HG03460 (cell line): ENCODE data around the gene SAMD3.
"Not testable (repeated sequence)": the region's sequence is repeated elsewhere in the genome, so short reads cannot be mapped to it uniquely, and the experiment has no call there.

Experiments
- ATAC-seq: cut with Tn5 transposase; IDR thresholded peaks from one replicate; pipeline ENCODE4 v1.9.1; 2021; ENCODE audit not compliant: unreplicated experiment

The SAMD3 gene, protein sequence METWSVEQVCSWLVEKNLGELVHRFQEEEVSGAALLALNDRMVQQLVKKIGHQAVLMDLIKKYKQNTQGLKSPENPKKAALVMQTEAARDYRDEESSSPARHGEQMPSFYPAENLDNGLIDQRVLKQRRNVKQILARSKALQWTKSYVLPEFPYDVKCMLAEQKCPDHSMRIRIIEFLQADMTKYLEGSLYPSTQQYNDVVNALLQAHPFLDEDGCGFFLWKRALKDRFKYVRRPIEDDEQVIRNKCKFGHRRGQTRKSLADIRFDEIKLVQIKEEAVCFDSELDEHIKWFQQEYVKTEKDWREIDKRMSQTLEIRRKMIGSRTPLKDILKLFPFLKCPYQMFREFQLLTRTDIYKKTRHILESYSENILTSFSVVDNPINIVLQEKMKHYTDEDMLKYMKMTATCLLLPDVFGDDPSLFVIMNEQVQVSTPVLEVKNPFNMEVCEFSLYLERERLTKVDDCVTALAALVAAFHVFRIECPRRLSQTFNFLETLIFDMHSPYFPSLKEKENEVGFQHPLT

DNA sequence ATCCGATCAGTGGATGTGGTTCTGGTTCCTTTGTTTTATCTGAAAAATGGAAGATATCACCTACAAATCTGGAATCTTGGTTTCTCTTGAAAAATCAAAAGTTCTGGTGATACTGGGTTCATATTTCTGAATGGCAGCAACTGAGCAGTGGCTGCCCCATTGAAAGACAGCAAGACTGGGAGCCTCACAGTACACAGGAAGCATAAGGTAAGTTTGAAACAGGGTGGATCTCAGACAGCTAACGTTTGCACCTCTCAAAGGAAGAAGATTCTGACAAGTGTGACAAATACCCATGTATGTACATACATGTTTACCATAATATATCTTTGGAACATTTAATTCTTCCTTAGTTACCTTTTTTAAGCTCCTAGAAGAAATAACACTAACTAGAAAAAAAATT lies at the start of gene SAMD3:
Gene SAMD3 (minus strand): TSS at position 177 of the 400 bp plus-strand sequence. CDS start 7,678 bp downstream, outside the sequence.
- no peak for ATAC-seq

DNA sequence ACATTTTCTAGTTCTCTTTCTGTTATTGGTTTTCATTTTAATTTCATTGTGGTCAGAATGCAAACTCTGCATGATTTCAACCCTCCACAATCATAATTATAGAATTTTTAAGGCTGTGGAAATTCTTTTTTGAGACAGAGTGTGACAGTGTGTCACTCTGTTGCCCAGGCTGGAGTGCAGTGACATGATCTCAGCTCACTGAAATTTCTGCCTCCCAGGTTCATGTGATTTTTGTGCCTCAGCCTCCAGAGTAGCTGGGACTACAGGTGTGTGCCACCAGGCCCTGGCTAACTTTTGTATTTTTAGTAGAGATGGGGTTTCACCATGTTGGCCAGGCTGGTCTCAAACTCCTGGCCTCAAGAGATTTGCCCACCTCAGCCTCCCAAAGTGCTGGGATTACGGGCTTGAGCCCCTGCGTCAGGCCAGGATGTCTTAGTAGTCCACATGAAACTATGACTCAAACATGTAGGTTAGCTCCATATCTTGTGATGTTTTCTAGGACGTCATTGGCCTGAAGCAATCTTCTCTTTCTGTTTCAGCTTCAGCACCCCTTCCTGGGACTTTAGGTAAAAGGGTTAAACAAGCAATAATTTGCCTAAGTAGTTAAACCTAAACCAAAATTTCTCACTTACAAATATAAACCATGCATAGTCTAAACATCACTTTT lies 47.4 kb upstream of the SAMD3 start:
- ATAC-seq, result peak; percentile 90

- ATAC-seq, result not testable (repeated sequence)
Measured at GRCh38 chr6:130265553-130265952, 42.8 kb upstream of the SAMD3 start.

DNA sequence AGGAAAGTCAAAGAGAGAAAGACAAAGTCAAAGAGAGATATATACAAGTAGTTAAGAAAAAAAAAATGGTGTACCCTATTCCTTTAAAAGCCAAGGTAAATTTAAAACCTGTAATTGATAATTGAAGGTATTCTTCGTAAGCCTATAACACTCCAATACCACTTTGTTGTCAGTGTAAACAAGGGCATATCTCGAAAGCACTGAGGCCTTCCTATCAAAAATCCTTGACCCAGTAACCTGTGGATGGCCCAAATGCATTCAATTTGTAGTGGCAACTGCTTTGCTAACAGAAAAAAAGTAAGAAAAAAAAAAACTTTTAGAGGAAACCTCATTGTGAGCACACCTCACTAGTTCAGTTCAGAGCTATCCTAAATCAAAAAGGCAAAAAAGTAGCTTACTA lies 39.3 kb upstream of the SAMD3 start:
- no peak for ATAC-seq

DNA sequence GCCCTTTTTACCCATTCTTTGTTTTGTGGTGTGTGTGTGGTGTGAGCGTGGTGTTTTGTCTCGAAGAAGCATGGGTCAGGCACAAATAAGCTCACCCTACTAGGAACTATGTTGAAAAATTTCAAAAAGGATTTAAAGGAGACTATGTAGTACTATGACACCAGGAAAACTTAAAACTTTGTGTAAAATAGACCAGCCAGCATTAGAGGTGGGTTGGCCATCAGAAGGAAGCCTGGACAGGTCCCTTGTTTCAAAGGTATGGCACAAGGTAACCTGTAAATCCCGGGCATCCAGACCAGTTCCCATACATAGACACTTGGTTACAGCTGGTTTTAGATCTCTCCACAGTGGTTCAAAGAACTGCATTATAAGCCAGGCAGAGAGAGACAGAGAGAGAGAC lies 38.8 kb upstream of the SAMD3 start:
- not testable (repeated sequence) for ATAC-seq

GRCh38 chr6:130260614-130261241 lies 38.0 kb upstream of the SAMD3 start:
- ATAC-seq, result peak; percentile 36

DNA sequence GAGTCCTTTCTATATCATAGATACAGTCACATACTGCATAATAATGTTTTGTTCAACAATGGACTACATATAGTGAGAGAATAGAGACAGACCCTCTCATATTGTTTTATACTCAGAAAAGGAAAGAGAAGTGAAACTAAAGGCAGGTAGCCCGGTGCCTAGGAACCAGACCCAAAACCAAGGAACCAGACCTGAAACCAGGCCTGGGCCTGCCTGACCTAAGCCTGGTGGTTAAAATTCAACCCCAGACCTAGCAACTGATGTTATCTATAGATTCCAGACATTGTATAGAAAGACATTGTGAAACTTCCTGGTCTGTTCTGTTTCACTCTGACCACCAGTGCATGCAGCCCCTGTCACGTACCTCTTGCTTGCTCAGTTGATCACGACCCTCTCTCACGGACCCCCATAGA lies 37.3 kb upstream of the SAMD3 start:
- ATAC-seq, result peak; percentile 61

DNA sequence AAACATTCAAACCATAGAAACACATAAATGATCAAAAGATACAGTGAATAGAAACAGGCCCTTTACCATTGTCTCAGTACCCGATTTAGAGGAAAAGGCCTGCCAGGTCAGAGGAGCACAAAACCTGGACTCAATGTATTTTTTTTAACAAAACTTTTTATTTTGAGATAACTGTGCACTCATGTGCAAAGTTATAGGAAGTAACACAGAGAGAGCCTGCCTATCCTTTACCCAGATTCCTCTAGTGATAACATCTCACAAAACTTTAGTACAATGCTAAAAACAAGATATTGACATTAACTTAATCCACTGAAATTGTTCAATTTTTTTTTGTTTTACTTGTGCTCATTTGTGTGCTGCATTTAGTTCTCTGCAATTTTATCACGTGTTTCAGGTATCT lies 36.8 kb upstream of the SAMD3 start:
- peak; percentile 18 for ATAC-seq

- ATAC-seq, result no peak
Measured at GRCh38 chr6:130259140-130259539, 36.4 kb upstream of the SAMD3 start.

- ATAC-seq, result no peak
Measured at GRCh38 chr6:130252527-130253237, 29.9 kb upstream of the SAMD3 start.

- no peak for ATAC-seq
Measured at GRCh38 chr6:130245267-130245666, 22.5 kb upstream of the SAMD3 start.

DNA sequence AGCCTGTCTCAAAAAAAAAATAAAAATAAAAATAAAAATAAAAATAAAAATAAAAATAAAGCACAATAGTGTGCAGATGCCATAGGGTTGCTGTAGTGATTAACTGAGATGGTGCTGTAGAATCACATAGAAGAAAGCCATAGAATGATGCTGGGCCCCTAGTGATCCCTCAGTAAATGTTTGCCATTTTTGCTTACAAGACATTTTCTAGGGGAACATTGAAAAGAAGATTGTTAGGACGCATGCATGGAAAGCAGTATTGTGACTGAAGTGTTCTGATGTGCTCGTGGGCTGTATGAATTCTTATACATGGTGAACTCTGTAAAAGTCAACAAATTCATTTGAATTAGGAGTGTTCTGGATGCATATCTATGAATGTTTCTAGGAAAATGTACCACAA lies 22.0 kb upstream of the SAMD3 start:
- ATAC-seq, result no peak

GRCh38 chr6:130240232-130240631 lies 17.5 kb upstream of the SAMD3 start:
- ATAC-seq, result no peak

DNA sequence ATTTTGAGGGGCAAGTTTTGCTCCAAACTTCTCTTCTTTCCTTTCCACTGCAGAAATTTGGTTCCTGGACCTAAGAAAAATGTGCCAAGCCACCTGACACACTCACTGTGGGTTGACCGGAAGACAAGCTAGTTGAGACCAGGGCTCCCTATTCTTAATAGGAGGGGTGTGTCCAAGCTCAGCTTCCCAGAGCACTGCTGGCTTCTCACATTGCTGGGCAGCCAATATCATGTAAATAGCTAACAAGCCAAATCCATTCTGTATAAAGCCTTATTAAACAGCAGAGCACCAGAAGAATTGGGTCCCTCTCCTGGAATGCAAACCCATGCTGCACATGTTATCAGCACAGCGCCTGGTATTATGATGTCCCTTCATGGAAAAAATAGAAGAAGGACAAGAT lies 17.0 kb upstream of the SAMD3 start:
- ATAC-seq, result no peak

DNA sequence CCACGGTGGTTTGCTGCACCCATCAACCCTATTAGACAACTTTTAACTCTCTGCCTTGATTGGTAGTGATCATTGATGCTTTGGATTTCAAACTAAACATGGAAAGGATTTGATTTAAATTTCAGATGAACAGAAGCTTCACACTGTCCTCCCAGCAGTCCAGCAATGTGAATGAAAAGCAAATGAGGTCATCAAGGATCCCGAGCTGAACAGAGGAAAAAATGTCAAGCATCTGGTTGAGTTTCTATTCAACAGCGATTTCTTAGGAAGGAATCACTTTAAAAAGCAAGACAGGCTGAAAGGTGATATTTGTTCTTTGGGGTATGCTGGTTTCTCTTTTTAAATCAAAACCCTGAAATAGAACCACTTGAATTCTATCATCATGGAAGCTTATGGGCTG lies 10.6 kb upstream of the SAMD3 start:
- no peak for ATAC-seq

- ATAC-seq, result not testable (repeated sequence)
Measured at GRCh38 chr6:130230531-130230930, 7.8 kb upstream of the SAMD3 start.

DNA sequence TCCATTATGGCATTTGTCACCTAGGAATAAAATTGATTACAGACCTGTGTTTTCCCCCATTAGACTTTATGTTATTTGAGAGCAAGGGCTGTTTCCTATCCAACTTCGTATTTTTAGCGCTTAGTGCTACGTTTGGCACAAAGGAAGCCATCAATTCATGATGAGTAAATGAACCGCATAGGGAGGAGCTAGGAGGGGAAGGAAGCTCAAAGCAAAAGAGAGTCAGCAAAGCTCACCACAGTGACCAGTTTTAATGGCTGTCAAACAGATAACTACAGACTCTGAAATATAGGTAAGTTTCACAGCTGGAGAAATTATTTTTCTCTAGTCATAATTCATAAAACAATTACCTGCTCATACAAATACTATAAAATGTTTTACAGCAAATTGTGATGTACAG lies 6.9 kb upstream of the SAMD3 start:
- ATAC-seq, result no peak

DNA sequence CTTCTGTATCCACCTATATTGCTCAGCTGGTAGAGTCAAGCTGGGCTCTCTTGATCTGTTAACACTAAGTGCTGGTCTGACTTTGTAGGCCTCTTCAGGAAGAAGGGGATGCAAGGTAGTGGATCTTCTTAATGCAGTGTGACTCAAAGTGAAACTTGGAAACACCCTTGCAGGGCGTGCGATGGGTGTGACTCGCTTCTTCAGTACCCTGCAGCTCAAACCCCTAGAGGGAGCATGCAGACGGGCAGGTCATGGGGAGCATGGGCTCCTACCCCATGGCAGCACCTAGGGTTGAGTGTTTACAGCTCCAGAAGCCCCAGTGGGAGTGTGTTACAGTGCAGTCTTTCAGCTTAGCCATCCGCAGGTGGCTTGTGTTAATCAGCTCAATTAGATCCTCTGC lies 757 bp upstream of the SAMD3 start:
- ATAC-seq, result peak; percentile 95

DNA sequence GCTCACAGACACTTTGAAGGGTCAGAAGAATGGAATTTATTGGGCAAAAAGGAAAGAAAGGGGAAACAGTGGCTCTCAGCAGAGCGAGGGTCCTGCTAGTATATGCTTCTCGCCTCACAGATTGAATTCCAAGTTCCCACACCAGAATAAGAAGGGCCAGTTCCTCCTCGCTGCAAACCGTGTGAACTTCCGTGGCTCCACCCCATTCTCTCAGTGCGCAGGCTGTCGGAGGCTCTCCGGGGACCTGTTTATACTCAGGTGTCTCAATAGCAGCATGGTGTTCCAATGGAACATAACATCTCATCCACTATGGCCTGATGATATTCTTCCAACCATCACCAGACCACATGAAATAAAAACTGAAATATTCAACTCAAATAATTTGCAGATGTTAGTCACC lies 4.6 kb downstream of the SAMD3 start:
- no peak for ATAC-seq

DNA sequence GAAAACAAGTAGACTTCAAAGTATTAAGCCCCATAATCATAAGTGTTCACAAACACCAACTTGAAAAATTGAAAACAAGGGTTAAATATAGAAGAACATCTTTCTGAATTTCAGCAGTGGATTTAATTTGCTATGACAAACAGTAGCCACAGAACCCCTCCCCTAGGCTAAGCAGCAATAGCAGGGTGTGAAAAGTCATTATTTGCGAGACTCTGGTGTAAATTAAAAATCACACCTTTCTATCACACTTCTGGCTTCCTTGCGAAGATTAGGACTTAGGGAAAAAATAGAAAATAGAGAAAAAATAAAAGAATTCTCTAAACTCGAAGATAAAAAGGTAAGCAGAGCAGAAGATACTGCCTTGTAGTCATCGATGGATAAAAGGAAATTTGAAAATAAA lies 6.1 kb downstream of the SAMD3 start:
- no peak for ATAC-seq

DNA sequence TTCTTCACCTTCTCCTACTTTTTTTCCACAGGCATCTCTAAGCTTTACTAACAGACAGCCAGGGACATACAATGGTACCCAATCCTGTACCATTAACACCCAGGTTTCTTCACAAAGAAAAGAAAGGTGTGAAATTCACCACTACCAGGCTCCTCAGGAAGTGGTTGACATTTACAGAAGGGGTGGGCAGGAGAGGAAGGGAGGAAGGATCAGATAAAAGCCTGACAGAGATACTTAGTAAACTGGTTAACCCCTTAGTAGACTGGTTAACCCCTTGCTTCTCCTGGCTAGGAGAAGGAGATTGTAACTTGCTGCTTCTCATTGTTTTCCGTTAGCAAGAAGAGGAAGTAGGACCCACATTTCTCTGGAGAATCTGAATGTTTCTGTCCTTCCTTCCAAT lies 7.2 kb downstream of the SAMD3 start:
- ATAC-seq, result no peak
